ENCODE data around the gene ARID5B. TPM values are rescaled to one million over a fixed set of nuclear protein-coding genes. Genes with fewer than 3 reads are reported as not detected.

The ARID5B gene
- polyA plus RNA-seq, 3 donors, result 1.00 to 2.5 (median 1.5) TPM

DNA sequence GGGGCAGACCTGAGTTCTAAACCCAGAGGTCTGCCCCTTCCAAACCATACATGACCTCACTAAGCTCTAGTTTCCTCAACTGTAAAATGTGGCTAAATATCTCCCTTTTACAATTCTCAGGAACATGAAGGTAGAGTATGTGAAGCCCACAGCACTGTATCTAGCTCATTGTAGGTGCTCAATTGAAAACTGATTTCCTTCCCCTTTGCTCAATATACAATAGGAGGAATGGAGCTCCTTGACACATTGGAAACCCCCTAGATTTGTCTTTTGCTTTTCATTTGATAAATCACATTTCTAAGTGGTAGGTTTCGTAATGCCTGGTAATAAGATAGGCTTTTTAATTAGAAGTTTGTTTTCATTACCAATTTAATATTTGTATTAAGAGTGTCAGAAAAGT is 153.3 kb downstream of the ARID5B start:
- peak overlapping the region in 1 of 2 donors; percentile 65 for H3K27ac ChIP-seq (ENCODE audit: low read depth in 1 of 2, low read length in 2 of 2)
- no CpG with 5 or more reads among the region's 1 CpG for WGBS (ENCODE audit: insufficient coverage)
- no peak overlapping the region for H3K9ac ChIP-seq (ENCODE audit: insufficient read depth, low read length, poor library complexity, severe bottlenecking)
- no peaks in the 10 kb centered on the region for H3K9me3 ChIP-seq (replicated peaks in 1 of 2; ENCODE audit: control insufficient read depth in 1 of 2, insufficient read depth in 1 of 2, low read length in 2 of 2)
- H3K27me3 Mint-ChIP-seq (ENCODE audit: low read depth in 3 of 3), result no peaks in the 10 kb centered on the region
- H3K4me1 ChIP-seq (ENCODE audit: control insufficient read depth in 1 of 2, insufficient read depth in 2 of 2, low read length in 2 of 2), result peaks cover 45 to 60% of the 10 kb centered on the region in 2 donors
- H3K36me3 ChIP-seq (replicated peaks in 1 of 2; ENCODE audit: control insufficient read depth in 1 of 2, insufficient read depth in 2 of 2, low read length in 2 of 2), result peaks cover 0 to 14% of the 10 kb centered on the region in 2 donors
- H3K4me3 Mint-ChIP-seq, result no peak overlapping the region
- H3K9me3 Mint-ChIP-seq, result no peaks in the 10 kb centered on the region
- peak overlapping the region; percentile 58 for H2AFZ ChIP-seq (ENCODE audit: insufficient read depth, low read depth, low read length, poor library complexity, severe bottlenecking)
- peak overlapping the region in 6 of 7 donors; percentile 3 to 87 (median 70) for H3K27ac Mint-ChIP-seq
- no peak overlapping the region for H3K4me2 ChIP-seq (replicated peaks; ENCODE audit: extremely low read depth, low read length, poor library complexity, severe bottlenecking)
- H4K20me1 ChIP-seq (ENCODE audit: insufficient read depth, low read length), result no peaks in the 10 kb centered on the region
- H3K4me1 Mint-ChIP-seq, result peaks cover 71% of the 10 kb centered on the region
- TF ChIP-seq, protein P1, sequence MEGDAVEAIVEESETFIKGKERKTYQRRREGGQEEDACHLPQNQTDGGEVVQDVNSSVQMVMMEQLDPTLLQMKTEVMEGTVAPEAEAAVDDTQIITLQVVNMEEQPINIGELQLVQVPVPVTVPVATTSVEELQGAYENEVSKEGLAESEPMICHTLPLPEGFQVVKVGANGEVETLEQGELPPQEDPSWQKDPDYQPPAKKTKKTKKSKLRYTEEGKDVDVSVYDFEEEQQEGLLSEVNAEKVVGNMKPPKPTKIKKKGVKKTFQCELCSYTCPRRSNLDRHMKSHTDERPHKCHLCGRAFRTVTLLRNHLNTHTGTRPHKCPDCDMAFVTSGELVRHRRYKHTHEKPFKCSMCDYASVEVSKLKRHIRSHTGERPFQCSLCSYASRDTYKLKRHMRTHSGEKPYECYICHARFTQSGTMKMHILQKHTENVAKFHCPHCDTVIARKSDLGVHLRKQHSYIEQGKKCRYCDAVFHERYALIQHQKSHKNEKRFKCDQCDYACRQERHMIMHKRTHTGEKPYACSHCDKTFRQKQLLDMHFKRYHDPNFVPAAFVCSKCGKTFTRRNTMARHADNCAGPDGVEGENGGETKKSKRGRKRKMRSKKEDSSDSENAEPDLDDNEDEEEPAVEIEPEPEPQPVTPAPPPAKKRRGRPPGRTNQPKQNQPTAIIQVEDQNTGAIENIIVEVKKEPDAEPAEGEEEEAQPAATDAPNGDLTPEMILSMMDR (IDR thresholded peaks at IDR 0.05), result no peak
- H3K79me2 ChIP-seq (ENCODE audit: insufficient read depth, low read length), result no peaks in the 10 kb centered on the region
- H3K4me3 ChIP-seq (replicated peaks in 1 of 3; ENCODE audit: low read depth in 2 of 3, low read length in 3 of 3), result no peak overlapping the region
- intact Hi-C loops (cut with micrococcal nuclease), result no loop called here
- no peaks in the 10 kb centered on the region for H3K27me3 ChIP-seq (ENCODE audit: control insufficient read depth in 2 of 2, insufficient read depth in 2 of 2, low read length in 2 of 2)
- DNase-seq, result peak in 2 of 3 donors; percentile 25 to 64
- peaks cover 25 to 32% of the 10 kb centered on the region in 2 donors for H3K36me3 Mint-ChIP-seq

DNA sequence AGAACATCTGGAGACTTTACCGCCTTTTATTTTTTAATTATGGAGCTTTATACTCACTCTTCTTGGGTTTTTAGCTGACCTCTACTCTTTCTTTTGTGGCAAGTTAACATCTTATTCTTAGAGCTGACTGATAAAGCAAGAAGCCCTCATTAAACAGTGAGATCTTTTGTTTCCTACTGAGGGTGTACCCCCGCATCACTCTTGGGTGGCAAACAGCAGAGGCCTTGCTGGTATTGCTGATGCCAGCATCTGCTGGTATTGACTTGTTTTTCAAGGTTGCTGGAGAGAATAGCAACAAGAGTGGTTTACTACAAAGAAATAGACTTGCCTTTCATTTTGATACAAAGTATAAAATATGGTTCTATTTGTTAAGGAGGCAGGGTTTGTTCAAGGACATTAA is 154.7 kb downstream of the ARID5B start:
- Mint-ChIP-seq H3K36me3 (peaks cover 27 to 36% of the 10 kb centered on the region in 2 donors), H3K9me3 (peaks cover 0 to 2% (median 0%) of the 10 kb centered on the region in 7 donors), H3K27me3 (ENCODE audit: low read depth in 3 of 3) (no peaks in the 10 kb centered on the region), H3K27ac (no peak overlapping the region), H3K4me3 (no peak overlapping the region), H3K4me1 (peaks cover 62% of the 10 kb centered on the region)
- peaks cover 45 to 59% of the 10 kb centered on the region in 2 donors for H3K4me1 ChIP-seq (ENCODE audit: control insufficient read depth in 1 of 2, insufficient read depth in 2 of 2, low read length in 2 of 2)
- H4K20me1 ChIP-seq (ENCODE audit: insufficient read depth, low read length), result no peaks in the 10 kb centered on the region
- no peaks in the 10 kb centered on the region for H3K79me2 ChIP-seq (ENCODE audit: insufficient read depth, low read length)
- intact Hi-C loops (cut with micrococcal nuclease), result no loop called here
- no peak overlapping the region for H2AFZ ChIP-seq (ENCODE audit: insufficient read depth, low read depth, low read length, poor library complexity, severe bottlenecking)
- no peak overlapping the region for H3K4me3 ChIP-seq (replicated peaks in 1 of 3; ENCODE audit: low read depth in 2 of 3, low read length in 3 of 3)
- no peak overlapping the region for H3K9ac ChIP-seq (ENCODE audit: insufficient read depth, low read length, poor library complexity, severe bottlenecking)
- H3K36me3 ChIP-seq (replicated peaks in 1 of 2; ENCODE audit: control insufficient read depth in 1 of 2, insufficient read depth in 2 of 2, low read length in 2 of 2), result peaks cover 0 to 14% of the 10 kb centered on the region in 2 donors
- DNase-seq, result no peak
- no peak overlapping the region for H3K4me2 ChIP-seq (replicated peaks; ENCODE audit: extremely low read depth, low read length, poor library complexity, severe bottlenecking)
- H3K9me3 ChIP-seq (replicated peaks in 1 of 2; ENCODE audit: control insufficient read depth in 1 of 2, insufficient read depth in 1 of 2, low read length in 2 of 2), result no peaks in the 10 kb centered on the region
- WGBS (ENCODE audit: insufficient coverage), result no CpG with 5 or more reads among the region's 2 CpGs
- H3K27me3 ChIP-seq (ENCODE audit: control insufficient read depth in 2 of 2, insufficient read depth in 2 of 2, low read length in 2 of 2), result no peaks in the 10 kb centered on the region
- TF ChIP-seq, protein P1 (IDR thresholded peaks at IDR 0.05), result no peak
- H3K27ac ChIP-seq (ENCODE audit: low read depth in 1 of 2, low read length in 2 of 2), result no peak overlapping the region
